Measurements from ENCODE around the gene ALAD. TPM values are rescaled to one million over a fixed set of nuclear protein-coding genes. Genes with fewer than 3 reads are reported as not detected.

ALAD gene
- total RNA-seq, 2 donors from 2014 or later, result 18.7 to 19.5 TPM

DNA sequence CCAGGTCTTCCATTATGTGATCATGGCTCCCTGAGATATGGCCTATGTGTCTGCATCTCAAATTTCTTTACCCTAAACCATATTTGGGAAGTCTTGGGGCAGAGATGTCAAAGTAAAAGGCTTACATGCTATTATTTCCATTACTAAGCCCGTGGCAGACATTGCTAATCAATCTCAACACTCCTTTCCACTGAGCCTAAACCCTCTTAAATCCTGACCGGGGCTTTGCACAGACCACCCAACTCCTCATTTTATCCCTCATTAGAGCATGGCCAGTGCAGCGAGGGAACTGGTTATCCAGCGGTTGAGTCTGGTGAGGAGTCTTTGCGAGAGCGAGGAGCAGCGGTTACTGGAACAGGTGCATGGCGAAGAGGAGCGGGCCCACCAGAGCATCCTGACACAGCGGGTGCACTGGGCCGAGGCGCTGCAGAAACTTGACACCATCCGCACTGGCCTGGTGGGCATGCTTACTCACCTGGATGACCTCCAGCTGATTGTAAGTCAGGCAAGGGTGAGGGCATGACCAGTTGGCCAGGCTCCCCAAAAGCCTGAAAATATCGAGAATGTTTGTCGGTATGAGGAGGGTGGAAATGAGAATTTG, 40.7 kb downstream of the ALAD start:
- ATAC-seq (no peak), DNase-seq (ENCODE audit: low spot score) (no peak)
- Mint-ChIP-seq H3K27me3 (no peaks in the 10 kb centered on the region), H3K4me1 (ENCODE audit: low read depth in 2 of 2) (no peaks in the 10 kb centered on the region), H3K4me3 (no peak overlapping the region), H3K27ac (no peak overlapping the region), H3K9me3 (no peaks in the 10 kb centered on the region), H3K36me3 (no peaks in the 10 kb centered on the region)

GRCh38 chr9:113359385-113359784, 41.7 kb downstream of the ALAD start:
- H3K4me1 Mint-ChIP-seq (ENCODE audit: low read depth in 2 of 2), result no peaks in the 10 kb centered on the region
- H3K27me3 Mint-ChIP-seq, result no peaks in the 10 kb centered on the region

DNA sequence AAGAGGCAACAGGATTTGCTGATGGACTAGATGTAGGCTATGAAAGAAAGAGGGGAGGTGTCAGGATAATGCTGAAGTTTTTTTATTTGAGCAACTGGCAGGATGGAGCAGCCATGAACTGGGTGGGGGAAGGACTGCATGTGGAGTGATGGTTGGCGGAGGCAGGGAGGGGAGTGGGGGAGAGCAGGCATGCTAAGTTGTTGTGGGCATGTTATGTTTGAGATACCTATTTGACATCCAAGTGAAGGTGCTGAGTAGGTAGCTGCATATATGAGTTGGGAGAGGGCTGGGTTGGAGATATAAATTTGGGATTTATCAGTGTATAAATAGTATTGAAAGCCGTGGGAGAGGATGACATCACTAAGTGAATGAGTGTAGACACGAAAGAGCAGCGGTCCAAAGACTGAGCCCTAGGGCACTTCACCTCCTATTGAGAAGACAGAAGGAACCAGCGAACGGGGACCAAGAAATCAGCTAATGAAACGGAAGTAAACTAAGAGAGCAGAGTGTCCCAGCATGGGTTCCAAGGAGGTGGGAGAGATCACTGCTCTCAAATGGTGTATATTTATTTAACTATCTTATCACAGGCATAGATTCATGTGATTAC, 44.3 kb downstream of the ALAD start:
- Mint-ChIP-seq H3K36me3 (no peaks in the 10 kb centered on the region), H3K27me3 (no peaks in the 10 kb centered on the region), H3K9me3 (no peaks in the 10 kb centered on the region), H3K27ac (no peak overlapping the region), H3K4me3 (no peak overlapping the region), H3K4me1 (ENCODE audit: low read depth in 2 of 2) (peaks cover 0 to 3% of the 10 kb centered on the region in 2 donors)
- ATAC-seq (no peak), DNase-seq (ENCODE audit: low spot score) (no peak)

More at GRCh38 chr9:113359385-113359784, 41.7 kb downstream of the ALAD start:
- H3K27ac Mint-ChIP-seq, result no peak overlapping the region
- ATAC-seq (no peak), DNase-seq (ENCODE audit: low spot score) (no peak)
- no peaks in the 10 kb centered on the region for H3K9me3 Mint-ChIP-seq
- H3K4me3 Mint-ChIP-seq, result no peak overlapping the region
- H3K36me3 Mint-ChIP-seq, result no peaks in the 10 kb centered on the region

DNA sequence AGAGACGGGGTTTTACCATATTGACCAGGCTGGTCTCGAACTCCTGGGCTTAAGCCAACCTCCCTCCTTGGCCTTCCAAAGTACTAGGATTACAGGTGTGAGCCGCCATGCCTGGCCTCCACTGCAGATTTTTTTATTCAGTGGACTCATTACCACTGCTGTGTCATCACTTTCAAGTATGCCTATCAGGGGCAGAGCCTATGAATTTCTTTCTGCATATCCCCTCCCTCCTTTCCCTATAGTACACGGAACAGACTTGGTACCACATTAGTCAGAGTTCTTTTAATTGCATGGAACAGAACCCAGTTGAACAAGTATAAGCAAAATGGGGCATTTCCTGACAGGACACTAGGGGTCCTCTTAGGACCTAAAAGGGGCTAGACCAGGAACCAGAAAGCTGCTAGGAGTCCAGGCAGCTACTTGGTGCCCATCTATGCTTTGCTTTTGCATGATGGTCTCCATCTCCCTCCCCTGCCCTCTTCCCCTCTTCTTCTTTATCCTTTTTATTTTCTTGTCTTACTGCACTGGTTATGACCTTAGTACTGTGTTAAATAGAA, 46.0 kb downstream of the ALAD start:
- no peak overlapping the region for H3K27ac Mint-ChIP-seq
- DNase-seq (ENCODE audit: low spot score), result no peak
- no peaks in the 10 kb centered on the region for H3K9me3 Mint-ChIP-seq
- no peak for ATAC-seq
- H3K4me1 Mint-ChIP-seq (ENCODE audit: low read depth in 2 of 2), result peaks cover 15 to 16% of the 10 kb centered on the region in 2 donors
- H3K4me3 Mint-ChIP-seq, result no peak overlapping the region
- no peaks in the 10 kb centered on the region for H3K27me3 Mint-ChIP-seq
- H3K36me3 Mint-ChIP-seq, result no peaks in the 10 kb centered on the region

DNA sequence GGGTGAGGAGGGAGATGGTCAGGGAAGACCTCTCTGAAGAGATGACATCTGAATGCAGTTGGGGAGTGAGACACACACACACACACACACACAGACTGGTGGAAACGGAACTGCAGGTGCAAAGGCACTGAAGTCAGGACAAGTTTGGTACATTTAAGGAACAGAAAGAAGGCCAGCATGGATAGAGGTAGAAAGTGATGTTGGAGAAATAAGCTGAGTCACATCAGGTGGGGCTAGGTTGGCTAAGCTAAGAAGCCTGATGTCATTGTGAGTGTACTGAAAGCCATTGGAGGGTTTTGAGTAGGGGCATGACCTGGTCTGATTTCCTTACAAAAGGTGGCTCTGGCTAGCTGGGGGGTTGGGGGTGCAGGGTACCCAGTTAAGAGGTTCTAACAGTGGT, 48.7 kb downstream of the ALAD start:
- no peaks in the 10 kb centered on the region for H3K36me3 Mint-ChIP-seq
- DNase-seq (ENCODE audit: low spot score), result no peak
- no peak overlapping the region for H3K4me3 Mint-ChIP-seq
- H3K27me3 Mint-ChIP-seq, result no peaks in the 10 kb centered on the region
- ATAC-seq, result no peak
- no peak overlapping the region for H3K27ac Mint-ChIP-seq
- no peaks in the 10 kb centered on the region for H3K9me3 Mint-ChIP-seq
- H3K4me1 Mint-ChIP-seq (ENCODE audit: low read depth in 2 of 2), result peaks cover 26 to 27% of the 10 kb centered on the region in 2 donors

GRCh38 chr9:113352006-113352405, 49.1 kb downstream of the ALAD start:
- Mint-ChIP-seq H3K36me3 (no peaks in the 10 kb centered on the region), H3K4me3 (no peak overlapping the region), H3K9me3 (no peaks in the 10 kb centered on the region), H3K27ac (no peak overlapping the region), H3K4me1 (ENCODE audit: low read depth in 2 of 2) (peaks cover 27 to 29% of the 10 kb centered on the region in 2 donors), H3K27me3 (no peaks in the 10 kb centered on the region)
- ATAC-seq, result no peak
- DNase-seq (ENCODE audit: low spot score), result no peak

GRCh38 chr9:113350937-113351336, 50.1 kb downstream of the ALAD start:
- Mint-ChIP-seq H3K36me3 (no peaks in the 10 kb centered on the region), H3K27ac (peak overlapping the region; percentile 46 to 89), H3K4me3 (peak overlapping the region; percentile 89), H3K4me1 (ENCODE audit: low read depth in 2 of 2) (peaks cover 27 to 29% of the 10 kb centered on the region in 2 donors), H3K9me3 (no peaks in the 10 kb centered on the region), H3K27me3 (no peaks in the 10 kb centered on the region)
- ATAC-seq, result peak; percentile 34 to 60
- no peak for DNase-seq (ENCODE audit: low spot score)

- H3K4me1 Mint-ChIP-seq (ENCODE audit: low read depth in 2 of 2), result peaks cover 27 to 30% of the 10 kb centered on the region in 2 donors
- H3K27ac Mint-ChIP-seq, result peak overlapping the region; percentile 46 to 89
- no peaks in the 10 kb centered on the region for H3K27me3 Mint-ChIP-seq
- H3K36me3 Mint-ChIP-seq, result no peaks in the 10 kb centered on the region
- DNase-seq (ENCODE audit: low spot score) (no peak), ATAC-seq (peak in 1 of 2 donors; percentile 8)
- peak overlapping the region; percentile 89 for H3K4me3 Mint-ChIP-seq
- H3K9me3 Mint-ChIP-seq, result no peaks in the 10 kb centered on the region
Observed at GRCh38 chr9:113350107-113350661, 50.9 kb downstream of the ALAD start.

GRCh38 chr9:113349445-113350094, 51.5 kb downstream of the ALAD start, which contains the start of gene BSPRY:
BSPRY (plus strand) TSS chr9:113349541; CDS start chr9:113349580, 39 bp downstream.
- H3K27ac Mint-ChIP-seq, result peak within 1 kb of the TSS; percentile 46 to 89
- ATAC-seq (peak; percentile 78 to 82), DNase-seq (ENCODE audit: low spot score) (peak; percentile 71)
- H3K27me3 Mint-ChIP-seq, result no peaks in the 10 kb centered on the region
- H3K4me1 Mint-ChIP-seq (ENCODE audit: low read depth in 2 of 2), result peaks cover 30 to 34% of the 10 kb centered on the region in 2 donors
- H3K9me3 Mint-ChIP-seq, result no peaks in the 10 kb centered on the region
- H3K4me3 Mint-ChIP-seq, result peak within 1 kb of the TSS; percentile 89
- no peaks in the 10 kb centered on the region for H3K36me3 Mint-ChIP-seq

DNA sequence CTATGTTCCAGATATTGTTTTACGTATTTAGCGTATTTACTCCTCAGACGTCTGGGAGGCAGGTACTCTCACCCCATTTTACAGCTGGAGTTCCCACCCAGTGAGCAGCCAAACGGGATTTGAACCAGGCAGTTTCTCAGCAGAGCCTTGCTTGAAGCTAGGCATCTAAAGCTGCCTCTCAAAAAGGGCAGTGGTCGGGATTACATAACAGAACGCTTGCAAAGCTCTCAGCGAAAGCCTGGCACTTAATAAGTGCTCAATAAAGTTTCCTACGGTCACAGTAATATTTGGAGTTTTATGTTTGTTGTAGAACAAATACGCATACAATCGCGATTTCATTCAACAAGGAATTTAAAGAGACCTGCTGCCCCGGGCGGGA, 52.0 kb downstream of the ALAD start:
- no peak for ATAC-seq
- Mint-ChIP-seq H3K36me3 (no peaks in the 10 kb centered on the region), H3K27me3 (no peaks in the 10 kb centered on the region), H3K4me1 (ENCODE audit: low read depth in 2 of 2) (peaks cover 30 to 34% of the 10 kb centered on the region in 2 donors), H3K4me3 (peak overlapping the region; percentile 72), H3K9me3 (no peaks in the 10 kb centered on the region), H3K27ac (peak overlapping the region in 1 of 2 donors; percentile 47)
- DNase-seq (ENCODE audit: low spot score), result no peak

GRCh38 chr9:113348437-113348836, 52.6 kb downstream of the ALAD start:
- Mint-ChIP-seq H3K9me3 (no peaks in the 10 kb centered on the region), H3K4me1 (ENCODE audit: low read depth in 2 of 2) (peaks cover 30 to 34% of the 10 kb centered on the region in 2 donors), H3K27ac (peak overlapping the region; percentile 60 to 74), H3K36me3 (no peaks in the 10 kb centered on the region), H3K27me3 (no peaks in the 10 kb centered on the region), H3K4me3 (no peak overlapping the region)
- ATAC-seq, result no peak
- DNase-seq (ENCODE audit: low spot score), result no peak

DNA sequence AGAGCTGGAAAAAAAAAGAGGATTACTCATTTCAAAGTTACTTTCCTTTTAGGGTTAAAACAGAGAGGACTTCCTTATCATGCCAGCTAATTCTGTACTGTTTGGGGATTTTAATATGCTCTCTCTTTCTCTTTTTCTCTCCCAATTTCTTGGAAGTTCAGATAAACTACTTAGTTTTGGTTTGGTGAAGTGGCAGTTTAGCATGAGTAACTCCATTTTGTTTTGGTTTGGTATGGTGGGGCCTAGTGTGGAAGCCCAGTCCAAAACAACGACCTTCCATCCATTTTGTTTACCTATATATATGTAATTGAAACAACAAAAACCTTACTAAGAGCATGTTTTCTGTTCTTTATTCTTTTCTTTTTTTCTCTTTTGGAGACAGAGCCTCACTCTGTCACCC, 55.4 kb downstream of the ALAD start:
- Mint-ChIP-seq H3K4me3 (no peak overlapping the region), H3K36me3 (no peaks in the 10 kb centered on the region), H3K27ac (peak overlapping the region; percentile 17 to 18), H3K4me1 (ENCODE audit: low read depth in 2 of 2) (peaks cover 23 to 32% of the 10 kb centered on the region in 2 donors), H3K27me3 (no peaks in the 10 kb centered on the region), H3K9me3 (no peaks in the 10 kb centered on the region)
- ATAC-seq (no peak), DNase-seq (ENCODE audit: low spot score) (no peak)

DNA sequence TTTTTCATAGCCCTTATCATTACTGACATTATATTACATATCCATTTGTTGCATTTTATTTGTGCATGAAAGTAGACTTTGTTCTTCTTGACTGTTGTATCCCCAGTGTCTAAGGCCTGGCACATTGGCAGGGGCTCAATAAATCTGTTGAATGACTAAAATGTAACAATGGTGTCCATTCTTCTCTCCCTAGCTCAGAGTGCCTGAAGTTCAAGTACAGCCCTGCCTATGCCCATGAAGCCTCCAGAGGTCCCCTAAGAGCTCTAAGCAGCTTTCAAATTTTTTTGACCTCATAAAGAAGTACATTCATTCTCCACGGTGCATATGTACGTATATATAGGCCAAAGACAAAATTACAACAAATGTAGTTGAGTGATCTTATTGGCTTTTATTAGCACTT, 55.9 kb downstream of the ALAD start:
- ATAC-seq (no peak), DNase-seq (ENCODE audit: low spot score) (no peak)
- Mint-ChIP-seq H3K27me3 (no peaks in the 10 kb centered on the region), H3K9me3 (no peaks in the 10 kb centered on the region), H3K4me3 (no peak overlapping the region), H3K27ac (peak overlapping the region; percentile 17 to 18), H3K36me3 (no peaks in the 10 kb centered on the region), H3K4me1 (ENCODE audit: low read depth in 2 of 2) (peaks cover 23 to 32% of the 10 kb centered on the region in 2 donors)

Measured in natural killer cell treated with Interleukin-12 subunit alpha and Interleukin-12 subunit beta and Interleukin-15 and Interleukin-18, amount 100 ng/mL, for 72 hours (primary cell).